MV-4-11 (cell line): Measurements from ENCODE around the gene CCDC117.

Experiments used
- DNase-seq: peaks from one replicate; lab custom pipeline; 2025; lab: John Stamatoyannopoulos, UW

CCDC117 gene

DNA sequence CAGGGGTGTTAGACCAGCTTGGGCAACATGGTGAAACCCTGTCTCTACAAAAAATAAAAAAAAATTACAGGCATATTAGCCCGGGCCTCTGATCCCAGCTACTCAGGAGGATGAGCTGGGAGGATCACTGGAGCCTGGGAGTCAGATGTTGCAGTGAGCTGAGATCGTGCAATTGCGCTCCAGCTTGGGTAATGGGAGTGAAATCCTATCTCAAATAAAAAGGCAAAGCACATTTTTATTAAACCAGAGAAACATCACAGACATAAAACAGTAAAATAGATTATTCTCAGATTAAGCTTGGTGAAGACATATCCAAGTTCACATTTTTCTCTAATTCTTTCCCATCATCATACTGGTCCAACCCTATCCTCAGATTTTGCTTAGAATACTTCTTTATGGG is 57.9 kb downstream of the CCDC117 start:
- no peak for DNase-seq

GRCh38 chr22:28831140-28832072 is 58.9 kb downstream of the CCDC117 start:
- no peak for DNase-seq

- no peak for DNase-seq
These were observed 60.2 kb downstream of the CCDC117 start for GRCh38 chr22:28832731-28833130.

GRCh38 chr22:28833276-28833923 is 60.9 kb downstream of the CCDC117 start:
- DNase-seq: no peak

GRCh38 chr22:28835630-28836189 is 63.2 kb downstream of the CCDC117 start:
- DNase-seq: no peak

DNA sequence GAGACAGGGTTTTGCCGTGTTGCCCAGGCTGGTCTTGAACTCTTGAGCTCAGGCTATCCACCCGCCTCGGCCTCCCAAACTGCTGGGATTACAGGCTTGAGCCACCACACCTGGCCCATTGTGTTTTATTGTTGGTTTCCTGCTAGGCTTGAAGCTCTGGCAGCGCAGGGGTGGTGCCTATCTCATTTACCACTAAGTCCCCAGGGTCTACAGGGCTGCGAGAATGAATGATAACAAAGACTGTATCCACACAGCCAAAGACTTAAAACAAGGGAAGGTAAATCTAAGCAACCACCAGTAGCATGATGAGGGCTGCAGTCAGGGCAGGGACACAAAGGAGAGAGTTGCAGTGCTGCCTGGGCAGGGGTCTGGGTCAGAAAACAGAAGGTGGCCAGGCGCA is 65.1 kb downstream of the CCDC117 start:
- DNase-seq: no peak
